GM21360 (cell line): ENCODE data around the gene KRTAP3-2.

Source experiments
- ATAC-seq: cut with Tn5 transposase; IDR thresholded peaks from one replicate; pipeline ENCODE4 v1.9.1; 2021; ENCODE audit warnings: mild to moderate bottlenecking, moderate library complexity; ENCODE audit not compliant: unreplicated experiment

KRTAP3-2 gene

GRCh38 chr17:41012326-41013120 is 12.8 kb upstream of the KRTAP3-2 start:
- no peak for ATAC-seq

DNA sequence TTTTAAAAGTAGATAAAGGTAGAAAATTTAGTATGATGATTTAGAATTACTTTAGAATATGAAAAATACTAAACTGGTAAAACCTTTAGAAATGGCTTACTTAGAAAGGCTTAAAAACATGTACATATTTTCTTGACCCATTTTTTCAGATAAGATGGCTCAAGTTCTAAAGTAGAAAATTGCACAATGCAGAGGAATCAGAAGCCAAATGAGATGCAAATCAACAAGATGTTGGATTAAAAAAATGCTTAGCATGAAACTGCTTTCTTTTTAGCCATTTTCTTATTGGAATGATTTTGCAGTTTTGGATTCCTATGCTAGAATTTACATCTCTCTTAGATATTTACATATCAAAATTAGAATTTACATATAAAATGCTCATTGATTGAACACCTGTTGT is 10.7 kb upstream of the KRTAP3-2 start:
- ATAC-seq = no peak

DNA sequence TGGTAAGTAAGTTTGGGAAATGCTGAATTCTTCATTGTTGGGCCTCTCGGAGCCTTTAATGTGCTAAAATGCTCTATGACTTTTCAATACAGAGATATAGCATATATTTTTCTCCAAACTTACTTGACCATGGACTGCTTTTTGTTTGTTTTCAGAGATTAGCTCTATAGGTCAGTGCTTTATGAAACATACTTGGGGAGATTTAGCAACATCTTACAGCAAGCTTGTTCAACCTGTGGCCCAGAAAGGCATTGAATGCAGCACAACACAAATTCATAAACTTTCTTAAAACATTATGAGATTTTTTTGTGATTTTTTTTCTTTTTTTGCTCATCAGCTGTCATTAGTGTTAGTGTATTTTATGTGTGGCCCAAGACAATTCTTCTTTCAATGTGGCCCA is 10.2 kb upstream of the KRTAP3-2 start:
- no peak for ATAC-seq

- ATAC-seq = no peak
These were observed 9.6 kb upstream of the KRTAP3-2 start for GRCh38 chr17:41009301-41009760.

- no peak for ATAC-seq
These were observed 9.1 kb upstream of the KRTAP3-2 start, which contains the start of gene KRTAP3-1 for GRCh38 chr17:41008811-41009210. TSS of gene KRTAP3-1 (minus strand) at chr17:41009128. CDS start at chr17:41009074, 54 bp downstream.

- ATAC-seq = no peak
These were observed 4.7 kb upstream of the KRTAP3-2 start for GRCh38 chr17:41004397-41004796.

GRCh38 chr17:41003926-41004325 is 4.2 kb upstream of the KRTAP3-2 start:
- no peak for ATAC-seq

DNA sequence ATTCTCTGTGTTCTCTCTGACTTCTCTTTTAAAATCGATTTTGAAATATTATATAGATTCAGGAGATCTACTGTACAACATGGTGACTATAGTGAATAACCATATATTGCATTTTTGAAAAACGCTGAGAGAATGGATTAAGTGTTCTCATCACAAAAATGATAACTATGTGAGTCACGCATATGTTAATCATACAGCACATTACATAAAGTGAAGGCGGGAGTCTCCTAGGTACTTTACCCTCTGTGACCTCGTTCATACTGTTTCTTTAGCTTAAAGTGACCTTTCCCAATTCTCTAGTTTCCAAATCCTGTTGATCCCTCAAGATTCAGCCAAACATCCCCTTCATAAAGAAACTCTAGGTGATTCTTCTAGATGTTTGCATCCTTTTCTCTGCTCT is 3.1 kb upstream of the KRTAP3-2 start:
- ATAC-seq = no peak

GRCh38 chr17:41001795-41002194 is 2.1 kb upstream of the KRTAP3-2 start:
- no peak for ATAC-seq

DNA sequence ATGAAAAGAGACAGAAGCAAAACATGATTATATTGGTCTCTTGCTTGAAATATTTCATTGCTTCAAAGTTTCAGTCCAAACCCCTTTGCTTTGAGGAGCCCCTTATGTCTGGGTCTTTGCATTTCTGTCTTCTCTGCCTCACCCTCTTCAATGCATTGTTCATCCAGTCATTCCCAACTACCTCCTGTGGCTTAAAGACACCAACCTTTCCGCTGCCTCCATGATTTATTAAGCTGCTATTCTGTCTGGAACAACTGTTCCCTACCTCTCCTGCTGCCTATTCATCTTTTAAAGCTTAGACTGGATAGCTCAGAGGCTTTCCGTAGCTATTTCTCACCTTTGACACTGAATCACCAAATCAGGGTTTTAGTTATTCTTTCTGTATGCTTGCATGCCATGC is 2.3 kb downstream of the KRTAP3-2 start:
- no peak for ATAC-seq

DNA sequence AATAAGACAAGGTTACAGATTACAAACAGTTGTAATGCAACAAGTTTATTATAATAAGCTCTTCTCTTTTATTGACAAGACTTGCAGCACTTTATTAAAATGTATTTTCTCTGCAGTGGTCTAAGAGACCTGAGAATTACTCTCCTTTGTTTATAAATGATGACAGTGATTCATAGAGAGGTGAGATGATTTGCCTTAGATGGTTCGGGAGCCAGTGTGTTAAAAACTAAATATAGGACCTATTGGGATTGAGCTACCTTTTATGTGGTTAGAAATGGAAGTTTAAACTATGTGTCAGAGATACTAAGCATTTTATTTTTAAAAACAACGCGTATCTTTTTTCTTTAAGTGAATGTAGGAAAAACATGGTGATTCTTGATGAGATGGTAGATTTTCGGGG is 2.9 kb downstream of the KRTAP3-2 start:
- no peak for ATAC-seq

- ATAC-seq = no peak
These were observed 4.6 kb downstream of the KRTAP3-2 start for GRCh38 chr17:40995116-40995515.

DNA sequence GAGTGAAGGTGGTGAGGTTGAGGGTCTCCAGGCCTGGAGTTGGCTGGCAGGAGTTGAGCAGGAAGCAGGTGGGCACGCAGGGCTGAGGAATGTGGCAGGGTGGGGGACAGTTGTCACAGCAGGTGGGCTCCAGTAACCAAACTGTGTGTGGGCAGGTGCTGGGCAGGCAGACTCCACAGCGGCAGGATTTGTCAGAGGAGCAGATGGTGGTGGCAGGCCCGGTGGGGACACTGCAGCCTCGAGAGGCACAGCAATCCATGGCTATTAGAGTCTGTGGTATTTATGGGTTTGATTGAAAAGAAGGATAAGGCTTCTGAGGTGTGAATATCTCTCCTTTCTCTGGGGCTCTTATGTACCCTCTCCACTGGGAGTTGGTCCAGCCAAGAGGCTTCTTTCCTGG is 5.9 kb downstream of the KRTAP3-2 start, which contains the start of gene KRTAP3-3:
Gene KRTAP3-3, minus strand, starts transcription at position 326 of the 400 bp plus-strand sequence. Its CDS starts 67 bp downstream, at position 259.
- ATAC-seq = no peak

GRCh38 chr17:40993084-40993483 is 6.6 kb downstream of the KRTAP3-2 start:
- ATAC-seq = no peak

DNA sequence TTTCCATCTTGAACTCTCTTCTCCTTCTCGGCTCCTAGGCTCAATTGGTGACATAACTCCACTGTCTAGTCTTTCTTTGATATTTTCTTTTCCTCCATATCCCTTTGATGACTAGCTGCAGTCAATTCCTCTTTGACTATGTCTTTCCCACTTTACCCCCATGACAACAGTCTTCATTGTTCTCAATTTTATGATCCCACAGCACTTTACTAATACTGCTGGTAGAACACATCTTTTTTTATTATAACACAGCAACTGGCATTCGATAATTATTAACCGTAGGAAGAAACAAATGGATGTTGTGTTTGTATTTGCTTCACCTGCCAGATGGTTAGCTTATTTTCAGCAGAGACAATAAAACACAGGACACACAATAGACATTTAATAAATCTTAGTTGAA is 7.0 kb downstream of the KRTAP3-2 start:
- ATAC-seq = no peak

GRCh38 chr17:40986920-40987319 is 12.8 kb downstream of the KRTAP3-2 start:
- no peak for ATAC-seq

- ATAC-seq = no peak
These were observed 15.5 kb downstream of the KRTAP3-2 start, which contains the start of gene KRT40 for GRCh38 chr17:40984226-40984625. TSS of gene KRT40 (minus strand) at chr17:40984326. CDS start at chr17:40984273, 53 bp downstream.

GRCh38 chr17:40981115-40981514 is 18.6 kb downstream of the KRTAP3-2 start:
- no peak for ATAC-seq

DNA sequence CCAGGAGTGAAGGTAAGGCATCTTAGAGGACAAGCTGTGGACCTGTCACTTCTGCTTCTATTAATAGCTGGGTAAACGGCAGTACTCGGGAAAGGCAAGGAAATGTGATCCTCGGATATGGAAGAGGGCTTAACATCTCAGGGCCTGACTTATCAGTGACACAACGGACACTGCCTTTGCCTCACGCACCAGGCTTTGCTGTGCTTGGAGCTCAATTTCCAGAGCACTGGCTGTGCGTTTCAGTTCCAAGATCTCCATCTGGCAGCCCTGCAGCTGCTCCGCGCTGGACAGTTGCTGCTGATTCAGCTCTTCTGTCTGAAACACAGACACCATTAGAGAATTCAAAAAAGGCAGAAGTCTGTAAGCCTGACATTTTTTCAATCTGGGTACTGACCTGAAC is 19.1 kb downstream of the KRTAP3-2 start:
- ATAC-seq = no peak

DNA sequence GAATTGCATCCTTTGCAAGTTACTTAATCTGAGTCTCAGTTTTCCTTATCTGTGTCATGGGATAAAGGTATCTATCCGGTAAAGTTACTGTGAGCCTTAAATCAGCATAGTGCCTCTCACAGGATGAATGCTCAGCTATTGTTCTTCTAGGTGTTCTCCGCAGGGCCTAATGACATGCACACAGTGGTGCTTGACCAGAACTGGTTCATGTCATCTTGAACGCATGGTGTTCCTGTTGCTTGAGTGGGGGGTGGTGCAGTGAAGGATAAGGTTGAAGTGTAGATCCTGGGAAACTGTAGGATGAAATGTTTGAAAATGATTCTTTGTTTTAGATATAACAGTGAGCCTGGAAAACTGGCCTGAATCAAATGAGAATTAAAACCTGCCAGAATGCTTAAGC is 19.6 kb downstream of the KRTAP3-2 start:
- ATAC-seq = no peak

- no peak for ATAC-seq
These were observed 21.0 kb downstream of the KRTAP3-2 start for GRCh38 chr17:40978575-40979151.

- no peak for ATAC-seq
These were observed 24.2 kb downstream of the KRTAP3-2 start for GRCh38 chr17:40975516-40975915.
